Smooth muscle cell (in vitro differentiated cells): Measurements from ENCODE around the gene DENND4A. TPM values are rescaled to one million over a fixed set of nuclear protein-coding genes. Genes with fewer than 3 reads are reported as not detected.
"Not testable (repeated sequence)": the region's sequence is repeated elsewhere in the genome, so short reads cannot be mapped to it uniquely, and the experiment has no call there.

Experiments
- DNase-seq: peaks from one replicate; lab custom pipeline; 2025; ENCODE audit not compliant: unreplicated experiment; lab: John Stamatoyannopoulos, UW
- H2AFZ ChIP-seq: fragments of 200-600 bp; sonication (generic); 2 replicates; pipeline ENCODE4 v1.6.0; 2016; ENCODE audit warnings: antibody characterized with exemption, low read depth, mild to moderate bottlenecking
- H3F3A ChIP-seq: fragments of 200-600 bp; sonication (generic); 2 replicates; pipeline ENCODE4 v1.6.0; 2017; ENCODE audit warnings: antibody characterized with exemption, low read depth
- H3K27ac ChIP-seq: fragments of 200-600 bp; sonication (generic); 2 replicates; pipeline ENCODE4 v1.5.1; 2016; ENCODE audit warnings: low read depth, mild to moderate bottlenecking
- H3K27me3 ChIP-seq: fragments of 200-600 bp; sonication (generic); 2 replicates; pipeline ENCODE4 v1.6.1; 2016; ENCODE audit warnings: low read depth, mild to moderate bottlenecking
- H3K36me3 ChIP-seq: fragments of 200-600 bp; sonication (generic); 2 replicates; pipeline ENCODE4 v1.5.1; 2016; ENCODE audit warnings: low read depth
- H3K4me1 ChIP-seq: fragments of 200-600 bp; sonication (generic); 2 replicates; pipeline ENCODE4 v1.5.1; 2016; ENCODE audit warnings: low read depth
- H3K4me2 ChIP-seq: fragments of 200-600 bp; sonication (generic); 2 replicates; pipeline ENCODE4 v1.6.0; 2016; ENCODE audit warnings: mild to moderate bottlenecking
- H3K4me3 ChIP-seq: fragments of 200-600 bp; sonication (generic); 2 replicates; pipeline ENCODE4 v1.5.1; 2016; ENCODE audit warnings: mild to moderate bottlenecking
- H3K79me2 ChIP-seq: fragments of 200-600 bp; sonication (generic); 2 replicates; pipeline ENCODE4 v1.6.0; 2016; ENCODE audit warnings: low read depth, mild to moderate bottlenecking
- H3K9ac ChIP-seq: fragments of 200-600 bp; sonication (generic); 2 replicates; pipeline ENCODE4 v1.6.0; 2016; ENCODE audit warnings: low read depth
- H3K9me3 ChIP-seq: fragments of 200-600 bp; sonication (generic); replicated peaks from 2 replicates; pipeline ENCODE4 v1.5.1; 2016; ENCODE audit warnings: low read depth
- H4K20me1 ChIP-seq: fragments of 200-600 bp; sonication (generic); 2 replicates; pipeline ENCODE4 v1.6.0; 2016; ENCODE audit warnings: low read depth
- WGBS: methylation state at CpG from one replicate; pipeline ENCODE4 v1.1.7; 2016; ENCODE audit warnings: low lambda C conversion rate; 5-methylcytosine and 5-hydroxymethylcytosine counted together
- polyA plus RNA-seq: library from polyadenylated mRNA; unstranded; fragments of >200 nt; fragmentation: Nextera tagmentation; extraction: Ambion mirVana; gene quantifications from 2 replicates; pipeline ENCODE4 v1.2.1, GENCODE V29; 2016
- total RNA-seq: library from RNA; depleted of rRNA; stranded (reverse); fragments of >200 nt; gene quantifications from 2 replicates; pipeline ENCODE4 v1.2.3, GENCODE V29; 2014
- TF ChIP-seq, protein P1 (sequence below): fragments of 200-600 bp; sonication (generic); IDR thresholded peaks from 2 replicates; pipeline ENCODE4 v1.5.1; 2017; ENCODE audit warnings: borderline replicate concordance, mild to moderate bottlenecking, antibody characterized with exemption; ENCODE audit not compliant: insufficient read depth, poor library complexity, severe bottlenecking

The DENND4A gene
- total and polyA plus RNA-seq, 2 experiments from 2014 or later = 3.4 to 16.5 TPM

GRCh38 chr15:65618560-65619109 is 173.5 kb downstream of the DENND4A start:
- Histone ChIP-seq H3F3A (no peaks in the 10 kb centered on the region), H3K4me2 (no peak overlapping the region), H3K4me1 (no peaks in the 10 kb centered on the region), H3K27ac (no peak overlapping the region), H3K9me3 (no peaks in the 10 kb centered on the region), H3K9ac (no peak overlapping the region), H3K36me3 (no peaks in the 10 kb centered on the region), H3K4me3 (no peak overlapping the region), H2AFZ (no peak overlapping the region), H3K79me2 (no peaks in the 10 kb centered on the region), H3K27me3 (no peaks in the 10 kb centered on the region), H4K20me1 (no peaks in the 10 kb centered on the region)
- WGBS = 65% methylated on average over 5 of the region's 5 CpGs
- TF ChIP-seq, protein P1, sequence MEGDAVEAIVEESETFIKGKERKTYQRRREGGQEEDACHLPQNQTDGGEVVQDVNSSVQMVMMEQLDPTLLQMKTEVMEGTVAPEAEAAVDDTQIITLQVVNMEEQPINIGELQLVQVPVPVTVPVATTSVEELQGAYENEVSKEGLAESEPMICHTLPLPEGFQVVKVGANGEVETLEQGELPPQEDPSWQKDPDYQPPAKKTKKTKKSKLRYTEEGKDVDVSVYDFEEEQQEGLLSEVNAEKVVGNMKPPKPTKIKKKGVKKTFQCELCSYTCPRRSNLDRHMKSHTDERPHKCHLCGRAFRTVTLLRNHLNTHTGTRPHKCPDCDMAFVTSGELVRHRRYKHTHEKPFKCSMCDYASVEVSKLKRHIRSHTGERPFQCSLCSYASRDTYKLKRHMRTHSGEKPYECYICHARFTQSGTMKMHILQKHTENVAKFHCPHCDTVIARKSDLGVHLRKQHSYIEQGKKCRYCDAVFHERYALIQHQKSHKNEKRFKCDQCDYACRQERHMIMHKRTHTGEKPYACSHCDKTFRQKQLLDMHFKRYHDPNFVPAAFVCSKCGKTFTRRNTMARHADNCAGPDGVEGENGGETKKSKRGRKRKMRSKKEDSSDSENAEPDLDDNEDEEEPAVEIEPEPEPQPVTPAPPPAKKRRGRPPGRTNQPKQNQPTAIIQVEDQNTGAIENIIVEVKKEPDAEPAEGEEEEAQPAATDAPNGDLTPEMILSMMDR = no peak
- no peak for DNase-seq

- H3K4me1 ChIP-seq = peaks cover 12% of the 10 kb centered on the region
- not testable (repeated sequence) for DNase-seq, H2AFZ ChIP-seq, H3K79me2 ChIP-seq, H3K4me3 ChIP-seq, H4K20me1 ChIP-seq, H3K27ac ChIP-seq, H3K27me3 ChIP-seq, H3K36me3 ChIP-seq, H3K9me3 ChIP-seq, H3F3A ChIP-seq, H3K9ac ChIP-seq, H3K4me2 ChIP-seq
- WGBS = 100% methylated on average over 1 of the region's 1 CpG
These were observed 176.2 kb downstream of the DENND4A start for GRCh38 chr15:65615887-65616286.

GRCh38 chr15:65612949-65613744 is 178.9 kb downstream of the DENND4A start:
- Histone ChIP-seq H3K9ac (no peak overlapping the region), H3K79me2 (peaks cover 26% of the 10 kb centered on the region), H2AFZ (no peak overlapping the region), H3K4me2 (no peak overlapping the region), H3K4me1 (peaks cover 23% of the 10 kb centered on the region), H3K9me3 (no peaks in the 10 kb centered on the region), H3K36me3 (no peaks in the 10 kb centered on the region), H3K4me3 (no peak overlapping the region), H4K20me1 (no peaks in the 10 kb centered on the region), H3F3A (no peaks in the 10 kb centered on the region), H3K27ac (no peak overlapping the region), H3K27me3 (no peaks in the 10 kb centered on the region)
- WGBS = 88% methylated on average over 6 of the region's 6 CpGs
- TF ChIP-seq, protein P1 = no peak
- DNase-seq = no peak

DNA sequence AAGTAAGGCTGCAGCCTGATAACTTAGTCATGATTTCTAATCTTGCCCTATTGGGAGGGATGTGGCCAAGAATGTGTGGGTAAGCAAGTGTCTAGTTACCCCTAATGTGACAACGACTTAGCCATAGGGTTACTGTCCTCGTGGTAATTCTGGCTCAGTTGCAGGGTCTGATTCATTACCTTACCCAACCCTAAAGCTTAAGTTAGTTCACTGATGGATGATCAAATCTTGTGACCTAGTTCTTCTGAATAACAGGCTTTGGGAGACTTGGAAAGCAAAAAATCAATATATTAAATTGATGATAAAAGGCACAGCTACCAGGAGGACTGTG is 179.5 kb downstream of the DENND4A start:
- 92% methylated on average over 2 of the region's 2 CpGs for WGBS
- Histone ChIP-seq H3K4me1 (peaks cover 23% of the 10 kb centered on the region), H3K79me2 (peaks cover 32% of the 10 kb centered on the region), H4K20me1 (no peaks in the 10 kb centered on the region), H3K4me2 (no peak overlapping the region), H3K27ac (peak overlapping the region; percentile 80), H3K9me3 (no peaks in the 10 kb centered on the region), H3K36me3 (no peaks in the 10 kb centered on the region), H2AFZ (no peak overlapping the region), H3K27me3 (no peaks in the 10 kb centered on the region), H3K4me3 (no peak overlapping the region), H3K9ac (no peak overlapping the region), H3F3A (no peaks in the 10 kb centered on the region)
- no peak for DNase-seq
- TF ChIP-seq, protein P1 = no peak
